GM10266 (cell line): ENCODE results near the gene PEX10.

Experiments used
- DNase-seq: peaks from one replicate; pipeline ENCODE4 v3.0.0; 2012; ENCODE audit errors: extremely low spot score
- TF ChIP-seq, protein P1 (sequence below): IDR thresholded peaks from 2 replicates; pipeline ENCODE4 v1.5.1; 2012; ENCODE audit warnings: mild to moderate bottlenecking, low read depth; ENCODE audit not compliant: control insufficient read depth, insufficient read depth; ENCODE audit errors: missing control alignments

Gene PEX10

DNA sequence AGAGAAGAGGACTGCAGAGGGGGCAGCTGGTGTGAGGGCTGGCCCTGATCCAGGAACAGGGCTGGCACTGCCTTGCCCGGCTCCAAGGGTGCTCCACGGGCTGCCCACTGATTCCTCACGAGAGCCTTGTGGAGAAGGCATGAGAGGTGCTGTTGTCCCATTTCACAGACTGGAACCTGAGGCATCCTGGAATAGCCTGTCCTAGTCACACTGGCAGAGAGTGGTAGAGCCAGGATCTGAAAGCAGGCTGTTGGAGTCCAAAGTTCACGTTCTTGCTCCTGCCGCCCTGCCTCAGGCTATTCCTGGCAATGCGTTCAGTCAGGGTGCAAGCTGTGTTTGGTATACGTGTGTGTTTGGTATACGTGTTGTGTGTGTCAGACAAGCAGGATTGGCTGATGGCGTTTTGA is 18.9 kb downstream of the PEX10 start:
- TF ChIP-seq, protein P1, sequence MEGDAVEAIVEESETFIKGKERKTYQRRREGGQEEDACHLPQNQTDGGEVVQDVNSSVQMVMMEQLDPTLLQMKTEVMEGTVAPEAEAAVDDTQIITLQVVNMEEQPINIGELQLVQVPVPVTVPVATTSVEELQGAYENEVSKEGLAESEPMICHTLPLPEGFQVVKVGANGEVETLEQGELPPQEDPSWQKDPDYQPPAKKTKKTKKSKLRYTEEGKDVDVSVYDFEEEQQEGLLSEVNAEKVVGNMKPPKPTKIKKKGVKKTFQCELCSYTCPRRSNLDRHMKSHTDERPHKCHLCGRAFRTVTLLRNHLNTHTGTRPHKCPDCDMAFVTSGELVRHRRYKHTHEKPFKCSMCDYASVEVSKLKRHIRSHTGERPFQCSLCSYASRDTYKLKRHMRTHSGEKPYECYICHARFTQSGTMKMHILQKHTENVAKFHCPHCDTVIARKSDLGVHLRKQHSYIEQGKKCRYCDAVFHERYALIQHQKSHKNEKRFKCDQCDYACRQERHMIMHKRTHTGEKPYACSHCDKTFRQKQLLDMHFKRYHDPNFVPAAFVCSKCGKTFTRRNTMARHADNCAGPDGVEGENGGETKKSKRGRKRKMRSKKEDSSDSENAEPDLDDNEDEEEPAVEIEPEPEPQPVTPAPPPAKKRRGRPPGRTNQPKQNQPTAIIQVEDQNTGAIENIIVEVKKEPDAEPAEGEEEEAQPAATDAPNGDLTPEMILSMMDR, result no peak
- DNase-seq, result no peak

DNA sequence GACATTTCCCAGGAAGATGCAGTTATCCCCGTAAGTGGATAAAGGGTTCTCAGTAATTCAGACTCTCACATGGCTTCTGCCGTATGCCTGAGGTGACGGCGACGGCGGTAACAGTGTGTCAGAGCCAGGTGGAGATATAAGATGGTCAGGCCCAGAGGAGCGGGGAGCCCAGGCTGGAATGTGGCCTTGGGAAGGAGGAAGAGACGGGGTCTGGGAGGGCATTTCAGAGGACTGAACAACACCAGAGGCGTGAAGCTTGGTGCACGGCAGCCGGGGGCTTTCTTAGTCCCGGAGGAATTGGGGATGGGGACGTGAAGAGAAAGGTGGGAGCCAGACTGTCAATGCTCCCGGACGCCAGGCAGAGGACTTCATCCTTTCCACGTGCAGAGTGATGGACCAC is 19.7 kb downstream of the PEX10 start:
- DNase-seq, result no peak
- TF ChIP-seq, protein P1, result no peak

DNA sequence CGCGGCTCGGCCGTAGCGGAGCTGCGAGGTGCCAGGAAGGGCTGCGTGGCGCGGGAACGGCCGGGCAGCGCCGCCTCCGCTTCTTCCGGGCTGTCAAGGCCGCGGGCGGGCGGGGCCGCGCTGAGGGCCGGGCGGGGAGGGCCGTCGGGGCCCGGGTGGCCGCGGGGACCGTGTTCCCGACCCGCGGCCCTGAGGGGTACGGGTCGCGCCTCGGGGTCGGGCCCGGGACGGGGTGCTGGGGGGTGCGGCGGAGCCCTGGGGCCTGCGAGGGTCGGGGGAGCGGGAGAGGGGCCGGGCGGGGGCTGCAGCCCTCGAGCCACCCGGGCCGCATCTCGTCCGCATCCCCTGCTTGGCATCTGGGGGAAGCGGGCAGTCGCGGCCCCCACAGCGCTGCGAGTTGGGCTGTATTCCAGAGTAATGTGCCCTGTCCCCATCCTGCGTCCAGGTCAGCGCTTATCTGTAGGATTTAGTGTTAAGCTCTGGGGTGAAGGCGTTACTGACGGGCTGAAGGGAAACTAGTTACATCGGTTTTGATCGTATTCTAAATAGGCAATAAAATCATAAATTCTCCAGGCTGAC is 20.3 kb downstream of the PEX10 start:
- no peak for DNase-seq
- TF ChIP-seq, protein P1, result no peak

DNA sequence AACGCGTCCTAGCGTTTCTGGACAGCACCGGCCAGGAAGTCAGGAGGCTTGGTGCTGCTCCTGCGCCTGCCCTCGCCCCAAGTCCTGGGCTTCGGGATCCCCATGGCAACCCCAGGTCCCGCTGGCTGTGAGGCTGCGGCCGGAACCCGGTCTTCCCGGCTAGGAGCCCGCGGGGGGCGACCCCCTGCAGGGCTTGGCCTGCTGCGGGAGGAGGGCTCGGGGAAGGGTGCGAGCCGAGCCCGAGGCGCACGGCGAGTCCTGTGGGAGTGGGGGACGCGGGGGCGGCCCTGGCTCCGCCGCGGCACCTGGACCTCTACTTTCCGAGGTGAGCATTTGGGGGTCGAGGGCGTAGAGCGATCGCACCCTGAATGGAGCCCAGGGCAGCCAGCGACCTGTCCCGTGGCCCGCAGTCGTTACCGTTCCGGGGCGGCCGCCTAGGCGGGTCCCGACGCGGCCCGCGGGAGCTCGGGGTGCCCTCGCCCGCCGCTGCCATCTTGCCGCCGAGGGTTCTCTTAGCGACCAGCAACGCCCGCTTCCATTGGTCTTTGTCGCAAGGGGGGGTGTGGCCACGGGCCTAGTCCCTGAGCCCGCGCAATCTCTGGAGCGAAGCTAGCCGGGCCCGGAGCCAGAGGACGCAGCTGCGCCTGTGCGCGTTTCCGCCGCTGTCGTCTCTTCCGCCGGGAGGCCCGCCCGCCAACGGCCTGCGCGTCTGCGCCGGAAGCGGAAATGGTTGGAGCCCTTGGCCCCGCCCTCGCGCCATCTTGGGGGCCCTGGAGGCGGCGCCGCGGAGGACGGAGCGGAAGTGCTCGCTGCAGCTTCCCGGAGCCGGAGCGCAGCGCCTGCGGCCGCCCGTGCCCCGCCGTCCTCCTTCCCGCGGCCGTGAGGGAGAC is 21.1 kb downstream of the PEX10 start, which contains the start of the genes MORN1 and RER1:
MORN1 (minus strand) TSS at position 514 of the 890 bp plus-strand sequence; CDS start at position 493, 21 bp downstream.
RER1 (plus strand) TSS at position 801 of the 890 bp plus-strand sequence. CDS start 3,950 bp downstream, outside the sequence.
- TF ChIP-seq, protein P1, result peak; percentile 3

DNA sequence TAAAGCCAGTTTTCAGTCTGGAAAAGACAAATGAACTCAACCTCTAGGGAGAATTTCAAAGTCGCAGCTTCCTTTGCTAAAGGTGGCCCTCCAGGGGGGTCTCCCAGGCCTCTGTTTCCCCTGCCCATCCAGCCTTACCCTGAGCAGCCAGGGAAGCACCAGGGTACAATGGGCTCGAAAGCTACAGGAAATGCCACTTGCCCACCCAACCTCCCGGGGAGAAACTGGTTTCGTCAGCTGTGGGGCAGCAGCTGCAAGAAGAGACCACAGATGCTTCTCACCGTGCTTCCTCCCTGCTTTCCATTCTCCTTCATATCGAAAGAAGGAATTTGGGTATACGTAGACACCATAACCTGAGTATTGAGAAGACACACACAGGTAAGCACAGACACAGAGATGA is 22.7 kb downstream of the PEX10 start:
- TF ChIP-seq, protein P1, result no peak
- no peak for DNase-seq

More for the DNA sequence above, 21.1 kb downstream of the PEX10 start, which contains the start of the genes MORN1 and RER1:
- DNase-seq, result peak; percentile 100

DNA sequence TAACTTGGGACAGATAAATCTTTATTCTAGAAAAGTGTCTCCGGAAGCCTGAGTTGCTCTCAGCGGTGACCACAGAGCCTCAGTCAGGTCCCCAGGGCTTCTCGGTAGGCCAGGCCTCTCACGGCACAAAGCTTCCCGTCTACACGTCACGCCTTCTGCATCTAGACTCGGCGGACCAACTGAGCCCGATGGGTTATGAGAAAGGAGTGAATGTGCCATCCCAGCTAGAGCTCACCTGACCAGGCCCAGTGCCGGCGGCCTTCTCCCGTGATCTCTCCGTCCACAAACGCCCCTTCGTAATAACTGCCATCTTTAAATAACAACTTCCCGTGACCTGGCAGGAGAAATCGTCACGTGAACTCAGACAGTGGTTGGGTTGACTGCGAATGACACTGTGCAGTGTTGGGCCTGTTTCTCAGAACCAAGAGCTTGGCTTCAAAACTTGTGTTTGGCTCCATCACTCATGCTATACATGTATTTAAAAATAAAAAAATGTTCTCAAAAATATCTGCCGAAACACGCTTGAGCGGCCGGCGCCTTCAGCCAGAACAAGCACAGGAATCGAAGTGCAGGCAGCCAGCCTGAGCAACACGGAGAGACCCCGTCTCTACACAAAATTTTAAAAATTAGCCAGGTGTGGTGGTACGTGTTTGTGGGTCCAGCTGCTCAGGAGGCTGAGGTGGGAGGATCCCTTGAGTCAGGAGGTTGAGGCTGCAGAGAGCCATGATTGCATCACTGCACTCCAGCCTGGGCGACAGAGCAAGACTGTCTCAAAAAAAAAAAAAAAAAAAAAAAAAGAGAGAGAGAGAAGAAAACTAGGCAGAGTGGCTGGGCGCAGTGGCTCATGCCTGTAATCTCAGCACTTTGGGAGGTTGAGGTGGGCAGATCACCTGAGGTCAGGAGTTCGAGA is 24.1 kb downstream of the PEX10 start:
- TF ChIP-seq, protein P1, result no peak
- DNase-seq, result no peak
